ENCODE measurements around the gene MAPRE2. TPM values are rescaled to one million over a fixed set of nuclear protein-coding genes. Genes with fewer than 3 reads are reported as not detected.

The MAPRE2 gene
- total RNA-seq, 4 donors from 2014 or later, result 21.8 to 57.7 (median 40.0) TPM

DNA sequence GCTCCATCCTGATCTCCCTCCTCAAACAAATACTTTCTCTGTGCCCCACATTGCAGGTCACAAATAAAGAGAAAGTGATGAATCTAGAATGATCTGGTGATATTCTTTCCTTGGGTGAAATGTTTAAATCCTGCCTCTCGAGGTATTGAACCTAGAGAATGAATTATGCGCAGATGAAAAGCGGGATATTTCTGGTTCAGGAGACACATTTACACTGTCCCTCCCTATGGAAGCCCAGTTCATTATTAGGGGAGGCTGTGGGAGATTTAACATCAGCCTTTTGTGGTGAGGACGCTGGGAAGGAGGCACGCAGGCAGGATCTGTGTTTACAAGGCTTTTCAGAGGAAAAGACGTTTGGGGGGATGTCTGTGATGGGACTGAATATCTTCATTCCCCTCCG lies 20.6 kb downstream of the MAPRE2 start:
- 88 to 93% methylated on average over 7 of the region's 7 CpGs for WGBS, 2 donors
- H3K4me3 ChIP-seq (ENCODE audit: low read depth, poor library complexity, severe bottlenecking), result no peak overlapping the region
- intact Hi-C loops (cut with DNase I; ENCODE audit: low total_unique reads), result no loop called here
- no peak for DNase-seq (ENCODE audit: low spot score in 2 of 2)
- TF ChIP-seq CTCF (IDR thresholded peaks at IDR 0.05), result no peak
- TF ChIP-seq POLR2A (IDR thresholded peaks at IDR 0.05), result no peak

DNA sequence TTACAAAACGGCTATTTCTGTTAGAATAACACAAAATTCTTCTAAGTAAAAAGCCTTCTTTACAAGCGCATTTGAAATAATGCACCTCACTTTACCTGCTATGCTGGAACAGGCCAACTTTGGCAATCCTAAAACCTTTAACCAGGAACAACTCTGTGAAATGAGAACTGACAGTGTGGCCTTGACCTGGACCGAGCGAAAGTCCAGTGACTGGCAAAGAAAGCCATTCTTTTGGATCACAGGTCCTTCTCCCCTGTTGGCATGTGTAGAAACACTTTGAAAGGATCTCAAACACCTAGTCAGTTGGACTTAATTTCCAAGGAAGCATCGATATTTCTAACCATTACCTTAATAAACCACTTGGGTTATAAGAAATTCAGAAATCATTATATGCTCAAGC lies 21.2 kb downstream of the MAPRE2 start:
- WGBS, 2 donors, result 91 to 96% methylated on average over 5 of the region's 5 CpGs
- TF ChIP-seq POLR2A (IDR thresholded peaks at IDR 0.05), result no peak
- TF ChIP-seq CTCF (IDR thresholded peaks at IDR 0.05), result no peak
- DNase-seq (ENCODE audit: low spot score in 2 of 2), result no peak
- H3K4me3 ChIP-seq (ENCODE audit: low read depth, poor library complexity, severe bottlenecking), result no peak overlapping the region
- intact Hi-C loops (cut with DNase I; ENCODE audit: low total_unique reads), result no loop called here

DNA sequence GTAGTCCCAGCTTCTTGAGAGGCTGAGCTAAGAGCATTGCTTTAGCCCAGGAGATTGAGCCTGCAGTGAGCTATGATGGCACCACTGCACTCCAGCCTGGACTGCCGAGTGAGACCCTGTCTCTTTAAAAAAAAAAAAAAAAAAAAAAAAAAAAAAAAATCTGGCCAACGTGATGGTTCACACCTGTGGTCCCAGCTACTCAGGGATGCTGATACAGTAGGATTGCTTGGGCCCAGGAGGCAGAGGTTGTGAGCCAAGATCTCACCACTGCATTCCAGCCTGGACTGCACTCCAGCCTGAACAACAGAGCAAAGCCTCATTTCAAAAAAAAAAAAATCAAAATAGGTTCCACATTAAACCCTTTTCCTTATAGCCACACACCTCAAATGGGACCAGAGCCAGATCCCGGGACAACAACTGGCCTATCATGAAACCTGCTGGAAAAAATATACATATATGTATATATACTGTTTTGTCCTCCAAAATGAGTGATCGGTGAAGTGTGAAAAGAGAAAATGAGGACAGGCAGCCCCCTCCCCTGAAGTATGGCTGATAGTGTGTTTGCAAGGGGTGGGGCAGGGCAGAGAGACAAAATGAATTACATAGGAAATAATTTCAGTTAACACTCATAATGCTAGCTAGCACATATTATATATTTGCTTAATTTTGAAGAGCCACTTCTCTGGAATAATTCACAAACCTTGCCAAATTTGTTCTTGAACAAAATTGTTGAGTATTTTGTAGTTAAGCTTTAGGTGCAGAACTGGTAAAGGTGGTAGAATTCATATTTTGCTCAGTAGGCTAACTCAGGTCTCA lies 22.9 kb downstream of the MAPRE2 start:
- intact Hi-C loops (cut with DNase I; ENCODE audit: low total_unique reads), result no loop called here
- no peak overlapping the region for H3K4me3 ChIP-seq (ENCODE audit: low read depth, poor library complexity, severe bottlenecking)
- no peak for DNase-seq (ENCODE audit: low spot score in 2 of 2)
- WGBS, 2 donors, result 70 to 83% methylated on average over 4 of the region's 4 CpGs
- no peak for TF ChIP-seq CTCF (IDR thresholded peaks at IDR 0.05)
- no peak for TF ChIP-seq POLR2A (IDR thresholded peaks at IDR 0.05)

GRCh38 chr18:35067454-35067853 lies 26.2 kb downstream of the MAPRE2 start:
- TF ChIP-seq CTCF (IDR thresholded peaks at IDR 0.05) (no peak), POLR2A (IDR thresholded peaks at IDR 0.05) (no peak)
- intact Hi-C loops (cut with DNase I; ENCODE audit: low total_unique reads), result no loop called here
- WGBS, 2 donors, result 77% methylated on average over 4 of the region's 4 CpGs
- H3K4me3 ChIP-seq (ENCODE audit: low read depth, poor library complexity, severe bottlenecking), result no peak overlapping the region
- no peak for DNase-seq (ENCODE audit: low spot score in 2 of 2)

DNA sequence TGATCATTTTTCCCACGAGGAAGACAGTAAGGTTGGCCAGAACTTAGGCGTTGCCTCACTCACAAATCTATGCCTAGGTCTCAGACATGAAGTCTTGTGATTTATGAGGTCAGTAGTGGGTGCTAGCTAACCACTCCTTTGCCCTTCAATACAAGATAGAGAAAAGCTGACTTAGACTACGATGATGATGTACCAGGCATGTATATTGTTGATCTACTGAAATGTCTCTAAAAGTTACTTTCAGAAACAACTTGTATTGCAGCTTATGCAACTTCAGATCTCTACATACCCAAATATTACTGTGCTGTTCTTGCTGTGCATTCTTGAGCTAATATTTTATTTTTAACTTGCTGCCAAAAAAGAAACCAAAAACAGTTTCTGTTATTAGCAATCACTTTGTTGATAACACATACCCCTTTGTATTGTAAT lies 30.6 kb downstream of the MAPRE2 start:
- WGBS, 2 donors, result 38 to 39% methylated on average over 3 of the region's 3 CpGs
- no peak for DNase-seq (ENCODE audit: low spot score in 2 of 2)
- intact Hi-C loops (cut with DNase I; ENCODE audit: low total_unique reads), result loop anchor here (10.0 kb wide), 1 partner anchor 47 kb away; no protein-coding TSS in a partner anchor
- TF ChIP-seq CTCF (IDR thresholded peaks at IDR 0.05) (no peak), POLR2A (IDR thresholded peaks at IDR 0.05) (no peak)
- H3K4me3 ChIP-seq (ENCODE audit: low read depth, poor library complexity, severe bottlenecking), result no peak overlapping the region

All from lower leg skin (tissue), 4 donors.